MM.1S (cell line): ENCODE measurements around the gene MORF4L2.

ENCODE experiments used
- DNase-seq: peaks from one replicate; pipeline ENCODE4 v3.0.0-alpha.2; 2015
- H2AFZ ChIP-seq: fragments of 300-600 bp; sonication (generic); 2 replicates; pipeline ENCODE4 v1.6.0; 2016; ENCODE audit warnings: antibody characterized with exemption, low read length
- H3F3A ChIP-seq: fragments of 300-600 bp; sonication (generic); 2 replicates; pipeline ENCODE4 v1.6.1; 2016; ENCODE audit warnings: mild to moderate bottlenecking, antibody characterized with exemption, low read length, moderate library complexity, mixed read lengths; ENCODE audit not compliant: insufficient read depth
- H3K27ac ChIP-seq: fragments of 300-600 bp; sonication (generic); 2 replicates; pipeline ENCODE4 v1.5.1; 2016; ENCODE audit warnings: mild to moderate bottlenecking, low read length
- H3K27me3 ChIP-seq: fragments of 300-600 bp; sonication (generic); replicated peaks from 2 replicates; pipeline ENCODE4 v1.6.0; 2016; ENCODE audit warnings: low read length; ENCODE audit not compliant: insufficient read depth
- H3K36me3 ChIP-seq: fragments of 300-600 bp; sonication (generic); replicated peaks from 2 replicates; pipeline ENCODE4 v1.6.1; 2016; ENCODE audit warnings: mild to moderate bottlenecking, low read length, mixed read lengths; ENCODE audit not compliant: insufficient read depth
- H3K4me1 ChIP-seq: fragments of 300-600 bp; sonication (generic); 2 replicates; pipeline ENCODE4 v1.6.1; 2016; ENCODE audit warnings: low read length, mixed read lengths
- H3K4me2 ChIP-seq: fragments of 300-600 bp; sonication (generic); 2 replicates; pipeline ENCODE4 v1.6.0; 2016; ENCODE audit warnings: low read depth, low read length
- H3K4me3 ChIP-seq: fragments of 300-600 bp; sonication (generic); 2 replicates; pipeline ENCODE4 v1.5.1; 2016; ENCODE audit warnings: low read length, mixed read lengths
- H3K79me2 ChIP-seq: fragments of 300-600 bp; sonication (generic); 2 replicates; pipeline ENCODE4 v1.6.1; 2016; ENCODE audit warnings: mixed run types, low read length, mixed read lengths
- H3K9ac ChIP-seq: fragments of 300-600 bp; sonication (generic); 2 replicates; pipeline ENCODE4 v1.6.1; 2016; ENCODE audit warnings: low read length, mixed read lengths
- H3K9me2 ChIP-seq: fragments of 300-600 bp; sonication (generic); replicated peaks from 2 replicates; pipeline ENCODE4 v1.6.1; 2016; ENCODE audit warnings: mild to moderate bottlenecking, low read length, mixed read lengths; ENCODE audit not compliant: insufficient read depth
- H3K9me3 ChIP-seq: fragments of 300-600 bp; sonication (generic); replicated peaks from 2 replicates; pipeline ENCODE4 v1.6.1; 2016; ENCODE audit warnings: mild to moderate bottlenecking, low read length, mixed read lengths; ENCODE audit not compliant: insufficient read depth
- H4K20me1 ChIP-seq: fragments of 300-600 bp; sonication (generic); 2 replicates; pipeline ENCODE4 v1.6.1; 2016; ENCODE audit warnings: mild to moderate bottlenecking, low read length, moderate library complexity, mixed read lengths; ENCODE audit not compliant: insufficient read depth
- CTCF ChIP-seq: fragments of 300-600 bp; sonication (generic); IDR thresholded peaks from 2 replicates; pipeline ENCODE4 v1.5.1; 2016; ENCODE audit warnings: antibody characterized with exemption, low read length, mixed read lengths
- EZH2 ChIP-seq: fragments of 300-600 bp; sonication (generic); optimal IDR thresholded peaks from 2 replicates; pipeline ENCODE3; 2017; ENCODE audit warnings: low read depth, mild to moderate bottlenecking, antibody characterized with exemption, low read length, mixed read lengths
- EZH2phosphoT487 ChIP-seq: fragments of 300-600 bp; sonication (generic); IDR thresholded peaks from 2 replicates; pipeline ENCODE4 v1.6.1; 2018; ENCODE audit warnings: antibody characterized with exemption, low read length

Gene MORF4L2

DNA sequence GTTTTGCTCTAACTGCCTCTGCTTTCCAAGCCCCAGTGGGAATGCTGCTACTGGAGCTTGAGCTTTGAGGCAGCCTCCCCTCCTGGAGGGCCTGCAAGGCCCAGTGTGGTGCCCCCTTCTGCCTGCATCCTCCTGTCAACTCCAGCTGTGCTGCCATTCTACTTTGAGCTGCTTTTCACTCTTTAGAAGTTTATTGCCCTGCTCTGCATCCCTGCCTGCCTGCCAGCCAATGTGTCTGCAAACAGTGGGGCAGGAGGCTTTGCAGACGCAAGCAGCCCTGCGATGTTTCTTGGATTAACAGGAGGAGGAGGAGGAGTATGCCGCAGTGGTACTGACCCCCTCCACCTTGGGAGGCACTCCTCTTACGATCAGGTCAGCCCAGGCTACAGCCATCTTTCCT lies 40.6 kb upstream of the MORF4L2 start:
- Histone ChIP-seq H3K36me3 (no peaks in the 10 kb centered on the region), H3K4me1 (no peaks in the 10 kb centered on the region), H2AFZ (no peak overlapping the region), H3K9me2 (no peaks in the 10 kb centered on the region), H4K20me1 (no peaks in the 10 kb centered on the region), H3K9ac (no peak overlapping the region), H3K9me3 (no peaks in the 10 kb centered on the region), H3K4me3 (no peak overlapping the region), H3K79me2 (no peaks in the 10 kb centered on the region), H3K4me2 (no peak overlapping the region), H3F3A (no peaks in the 10 kb centered on the region), H3K27me3 (no peaks in the 10 kb centered on the region), H3K27ac (no peak overlapping the region)
- DNase-seq, result no peak
- TF ChIP-seq CTCF, result no peak
- TF ChIP-seq EZH2phosphoT487, result no peak
- TF ChIP-seq EZH2, result no peak

DNA sequence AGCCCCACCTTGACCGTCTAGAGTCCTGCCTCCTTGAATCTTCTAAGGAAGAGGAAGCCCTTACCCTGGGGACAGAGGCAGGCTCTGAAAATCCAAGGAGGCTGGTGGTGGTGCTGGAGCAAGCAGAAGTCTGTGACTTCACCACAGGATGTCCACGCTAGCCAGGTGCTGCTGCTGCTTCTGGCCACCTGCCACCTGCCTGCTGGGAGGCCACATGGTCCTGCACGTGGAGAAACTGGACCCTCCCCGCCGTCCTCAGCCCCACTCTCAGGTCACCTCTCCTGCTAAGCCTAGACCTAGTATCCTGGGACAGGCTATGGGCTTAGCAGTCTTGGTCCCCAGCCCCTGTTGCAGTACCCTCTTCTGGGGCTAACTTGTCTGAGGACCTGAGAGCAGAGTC lies 40.0 kb upstream of the MORF4L2 start:
- Histone ChIP-seq H3K79me2 (no peaks in the 10 kb centered on the region), H3K4me2 (no peak overlapping the region), H3K9ac (no peak overlapping the region), H3K4me1 (no peaks in the 10 kb centered on the region), H3K36me3 (no peaks in the 10 kb centered on the region), H3F3A (no peaks in the 10 kb centered on the region), H4K20me1 (no peaks in the 10 kb centered on the region), H2AFZ (no peak overlapping the region), H3K9me3 (no peaks in the 10 kb centered on the region), H3K9me2 (no peaks in the 10 kb centered on the region), H3K27ac (no peak overlapping the region), H3K4me3 (no peak overlapping the region), H3K27me3 (no peaks in the 10 kb centered on the region)
- DNase-seq, result no peak
- TF ChIP-seq EZH2, result no peak
- TF ChIP-seq CTCF, result no peak
- TF ChIP-seq EZH2phosphoT487, result no peak

DNA sequence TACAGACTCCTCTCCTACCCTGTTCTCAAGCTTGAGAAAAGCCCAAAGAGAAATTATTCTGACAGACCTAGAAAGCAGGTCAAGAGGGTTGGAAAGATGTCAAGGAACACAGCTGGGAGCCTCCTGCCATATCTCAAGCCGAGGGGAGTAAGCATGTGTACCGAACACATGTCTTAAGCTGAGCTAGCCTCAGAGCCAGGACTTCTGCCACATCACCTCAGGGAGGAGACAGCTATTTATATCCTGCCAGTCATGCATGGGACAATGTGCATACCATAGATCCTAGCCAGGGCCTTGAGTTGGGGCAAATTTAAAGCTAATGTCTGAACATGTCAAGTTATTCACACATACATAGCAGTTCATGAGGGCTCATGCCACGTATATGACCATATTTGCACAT lies 36.0 kb upstream of the MORF4L2 start:
- Histone ChIP-seq H3K36me3 (no peaks in the 10 kb centered on the region), H3K9ac (no peak overlapping the region), H3K9me3 (no peaks in the 10 kb centered on the region), H4K20me1 (no peaks in the 10 kb centered on the region), H2AFZ (no peak overlapping the region), H3K4me3 (no peak overlapping the region), H3K27me3 (no peaks in the 10 kb centered on the region), H3K79me2 (no peaks in the 10 kb centered on the region), H3F3A (no peaks in the 10 kb centered on the region), H3K27ac (no peak overlapping the region), H3K9me2 (no peaks in the 10 kb centered on the region), H3K4me2 (no peak overlapping the region), H3K4me1 (no peaks in the 10 kb centered on the region)
- DNase-seq, result no peak
- TF ChIP-seq CTCF, result no peak
- no peak for TF ChIP-seq EZH2phosphoT487

GRCh38 chrX:103718120-103718519 lies 31.6 kb upstream of the MORF4L2 start:
- no peak overlapping the region for H3K9ac ChIP-seq
- H3K36me3 ChIP-seq, result no peaks in the 10 kb centered on the region
- H3K4me3 ChIP-seq, result no peak overlapping the region
- no peak overlapping the region for H3K27ac ChIP-seq
- DNase-seq, result no peak
- H3F3A ChIP-seq, result no peaks in the 10 kb centered on the region
- TF ChIP-seq CTCF (no peak), EZH2phosphoT487 (no peak), EZH2 (no peak)
- H3K79me2 ChIP-seq, result no peaks in the 10 kb centered on the region
- H2AFZ ChIP-seq, result no peak overlapping the region
- no peaks in the 10 kb centered on the region for H3K9me3 ChIP-seq
- H3K4me1 ChIP-seq, result no peaks in the 10 kb centered on the region
- no peaks in the 10 kb centered on the region for H4K20me1 ChIP-seq
- no peak overlapping the region for H3K4me2 ChIP-seq
- no peaks in the 10 kb centered on the region for H3K9me2 ChIP-seq
- no peaks in the 10 kb centered on the region for H3K27me3 ChIP-seq
